Measurements from ENCODE around the gene EPB41L4B.

The EPB41L4B gene

DNA sequence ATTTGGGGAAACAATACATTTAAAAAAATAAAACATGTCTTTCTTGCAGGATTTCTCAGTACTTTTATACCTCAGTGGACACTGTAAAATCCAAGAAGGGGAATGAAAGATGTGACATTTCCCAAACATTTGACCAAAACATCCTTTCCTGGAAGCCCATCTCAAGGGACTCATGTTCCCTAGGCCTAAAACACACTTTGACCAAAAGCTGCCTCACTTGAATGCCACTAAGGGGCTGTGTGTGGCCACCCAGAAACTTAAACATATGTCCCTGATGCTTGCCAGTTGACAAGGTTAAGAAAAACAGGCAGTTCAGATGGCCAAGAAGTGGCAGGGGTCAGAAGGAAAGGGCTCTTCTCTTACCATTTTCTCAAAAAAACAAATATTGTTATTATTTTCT, 73.6 kb downstream of the EPB41L4B start:
- Histone ChIP-seq H3K4me3 (ENCODE audit: low read length) (no peak overlapping the region), H3K4me1 (ENCODE audit: low read length) (peaks cover 10% of the 10 kb centered on the region), H3K27ac (ENCODE audit: low read length) (no peak overlapping the region), H3K36me3 (replicated peaks; ENCODE audit: low read depth, low read length) (no peaks in the 10 kb centered on the region), H3K79me2 (ENCODE audit: low read length) (no peaks in the 10 kb centered on the region), H3K27me3 (ENCODE audit: low read depth, low read length) (no peaks in the 10 kb centered on the region), H2AFZ (ENCODE audit: low read depth, low read length) (no peak overlapping the region), H3K4me2 (ENCODE audit: low read length) (no peak overlapping the region), H3K9ac (ENCODE audit: low read length) (no peak overlapping the region), H4K20me1 (ENCODE audit: insufficient read depth, low read length) (no peaks in the 10 kb centered on the region), H3K9me3 (ENCODE audit: insufficient read depth, low read length) (no peaks in the 10 kb centered on the region)
- TF ChIP-seq EZH2phosphoT487 (IDR thresholded peaks at IDR 0.05; ENCODE audit: low read depth): no peak
- TF ChIP-seq, protein P1, sequence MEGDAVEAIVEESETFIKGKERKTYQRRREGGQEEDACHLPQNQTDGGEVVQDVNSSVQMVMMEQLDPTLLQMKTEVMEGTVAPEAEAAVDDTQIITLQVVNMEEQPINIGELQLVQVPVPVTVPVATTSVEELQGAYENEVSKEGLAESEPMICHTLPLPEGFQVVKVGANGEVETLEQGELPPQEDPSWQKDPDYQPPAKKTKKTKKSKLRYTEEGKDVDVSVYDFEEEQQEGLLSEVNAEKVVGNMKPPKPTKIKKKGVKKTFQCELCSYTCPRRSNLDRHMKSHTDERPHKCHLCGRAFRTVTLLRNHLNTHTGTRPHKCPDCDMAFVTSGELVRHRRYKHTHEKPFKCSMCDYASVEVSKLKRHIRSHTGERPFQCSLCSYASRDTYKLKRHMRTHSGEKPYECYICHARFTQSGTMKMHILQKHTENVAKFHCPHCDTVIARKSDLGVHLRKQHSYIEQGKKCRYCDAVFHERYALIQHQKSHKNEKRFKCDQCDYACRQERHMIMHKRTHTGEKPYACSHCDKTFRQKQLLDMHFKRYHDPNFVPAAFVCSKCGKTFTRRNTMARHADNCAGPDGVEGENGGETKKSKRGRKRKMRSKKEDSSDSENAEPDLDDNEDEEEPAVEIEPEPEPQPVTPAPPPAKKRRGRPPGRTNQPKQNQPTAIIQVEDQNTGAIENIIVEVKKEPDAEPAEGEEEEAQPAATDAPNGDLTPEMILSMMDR (IDR thresholded peaks at IDR 0.05; ENCODE audit: low read depth, low read length): no peak

DNA sequence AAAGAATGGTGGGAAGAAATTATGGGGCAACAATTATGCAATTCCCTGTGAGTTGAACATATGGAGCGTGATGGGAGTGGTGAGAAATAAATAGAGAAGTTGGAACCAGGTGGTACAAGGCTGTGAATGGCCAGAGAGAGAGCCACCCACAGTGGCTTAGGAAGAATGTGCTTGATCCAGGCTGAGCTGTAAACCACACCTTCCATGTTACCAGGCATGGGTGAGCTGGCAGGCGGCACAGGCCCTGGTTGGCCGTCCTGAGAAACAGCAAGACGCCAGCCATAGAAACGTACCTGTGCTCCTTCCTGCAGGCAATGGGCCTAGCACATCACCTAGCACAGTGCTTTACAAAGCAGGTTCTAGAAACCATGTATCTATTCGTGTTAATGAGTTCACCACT, 74.3 kb downstream of the EPB41L4B start:
- no peaks in the 10 kb centered on the region for H3K79me2 ChIP-seq (ENCODE audit: low read length)
- H3K27me3 ChIP-seq (ENCODE audit: low read depth, low read length): no peaks in the 10 kb centered on the region
- no peaks in the 10 kb centered on the region for H3K9me3 ChIP-seq (ENCODE audit: insufficient read depth, low read length)
- H3K9ac ChIP-seq (ENCODE audit: low read length): no peak overlapping the region
- no peaks in the 10 kb centered on the region for H4K20me1 ChIP-seq (ENCODE audit: insufficient read depth, low read length)
- no peak overlapping the region for H3K4me2 ChIP-seq (ENCODE audit: low read length)
- no peak overlapping the region for H3K27ac ChIP-seq (ENCODE audit: low read length)
- H3K36me3 ChIP-seq (replicated peaks; ENCODE audit: low read depth, low read length): peaks cover 2% of the 10 kb centered on the region
- no peak overlapping the region for H2AFZ ChIP-seq (ENCODE audit: low read depth, low read length)
- no peak overlapping the region for H3K4me3 ChIP-seq (ENCODE audit: low read length)
- TF ChIP-seq, protein P1 (IDR thresholded peaks at IDR 0.05; ENCODE audit: low read depth, low read length): no peak
- TF ChIP-seq EZH2phosphoT487 (IDR thresholded peaks at IDR 0.05; ENCODE audit: low read depth): no peak
- H3K4me1 ChIP-seq (ENCODE audit: low read length): peaks cover 10% of the 10 kb centered on the region

DNA sequence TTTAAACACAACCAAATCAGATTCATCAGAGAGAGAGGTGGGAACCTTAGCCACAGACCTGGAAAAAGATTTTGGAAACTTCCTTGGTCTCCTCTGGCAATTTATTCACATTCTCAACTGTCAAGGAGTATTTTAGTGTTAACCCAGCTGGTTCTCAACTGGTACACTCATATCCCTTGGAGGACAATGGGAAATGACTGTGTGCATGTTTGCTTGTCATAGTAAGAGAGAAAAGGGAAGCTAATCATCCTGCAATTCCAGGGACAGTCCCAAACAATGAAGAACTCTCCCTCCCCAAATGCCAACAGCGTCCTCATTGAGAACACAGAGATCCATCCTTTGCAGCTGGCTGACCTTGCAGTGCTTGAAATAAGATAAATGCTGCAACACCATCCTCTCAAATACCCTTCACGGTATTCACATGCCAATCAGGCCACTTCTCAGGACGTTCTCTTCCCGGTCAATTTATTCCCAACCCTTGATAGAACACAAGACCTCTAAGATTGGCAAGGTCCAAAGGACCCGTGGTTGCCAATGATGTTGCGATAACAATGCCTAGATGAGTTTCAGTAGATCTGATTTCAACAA, 75.5 kb downstream of the EPB41L4B start:
- Histone ChIP-seq H4K20me1 (ENCODE audit: insufficient read depth, low read length) (no peaks in the 10 kb centered on the region), H3K79me2 (ENCODE audit: low read length) (no peaks in the 10 kb centered on the region), H2AFZ (ENCODE audit: low read depth, low read length) (no peak overlapping the region), H3K36me3 (replicated peaks; ENCODE audit: low read depth, low read length) (peaks cover 8% of the 10 kb centered on the region), H3K4me3 (ENCODE audit: low read length) (no peak overlapping the region), H3K9ac (ENCODE audit: low read length) (no peak overlapping the region), H3K27ac (ENCODE audit: low read length) (no peak overlapping the region), H3K9me3 (ENCODE audit: insufficient read depth, low read length) (no peaks in the 10 kb centered on the region), H3K4me2 (ENCODE audit: low read length) (no peak overlapping the region), H3K4me1 (ENCODE audit: low read length) (peaks cover 10% of the 10 kb centered on the region), H3K27me3 (ENCODE audit: low read depth, low read length) (no peaks in the 10 kb centered on the region)
- TF ChIP-seq EZH2phosphoT487 (IDR thresholded peaks at IDR 0.05; ENCODE audit: low read depth): no peak
- TF ChIP-seq, protein P1 (IDR thresholded peaks at IDR 0.05; ENCODE audit: low read depth, low read length): no peak

DNA sequence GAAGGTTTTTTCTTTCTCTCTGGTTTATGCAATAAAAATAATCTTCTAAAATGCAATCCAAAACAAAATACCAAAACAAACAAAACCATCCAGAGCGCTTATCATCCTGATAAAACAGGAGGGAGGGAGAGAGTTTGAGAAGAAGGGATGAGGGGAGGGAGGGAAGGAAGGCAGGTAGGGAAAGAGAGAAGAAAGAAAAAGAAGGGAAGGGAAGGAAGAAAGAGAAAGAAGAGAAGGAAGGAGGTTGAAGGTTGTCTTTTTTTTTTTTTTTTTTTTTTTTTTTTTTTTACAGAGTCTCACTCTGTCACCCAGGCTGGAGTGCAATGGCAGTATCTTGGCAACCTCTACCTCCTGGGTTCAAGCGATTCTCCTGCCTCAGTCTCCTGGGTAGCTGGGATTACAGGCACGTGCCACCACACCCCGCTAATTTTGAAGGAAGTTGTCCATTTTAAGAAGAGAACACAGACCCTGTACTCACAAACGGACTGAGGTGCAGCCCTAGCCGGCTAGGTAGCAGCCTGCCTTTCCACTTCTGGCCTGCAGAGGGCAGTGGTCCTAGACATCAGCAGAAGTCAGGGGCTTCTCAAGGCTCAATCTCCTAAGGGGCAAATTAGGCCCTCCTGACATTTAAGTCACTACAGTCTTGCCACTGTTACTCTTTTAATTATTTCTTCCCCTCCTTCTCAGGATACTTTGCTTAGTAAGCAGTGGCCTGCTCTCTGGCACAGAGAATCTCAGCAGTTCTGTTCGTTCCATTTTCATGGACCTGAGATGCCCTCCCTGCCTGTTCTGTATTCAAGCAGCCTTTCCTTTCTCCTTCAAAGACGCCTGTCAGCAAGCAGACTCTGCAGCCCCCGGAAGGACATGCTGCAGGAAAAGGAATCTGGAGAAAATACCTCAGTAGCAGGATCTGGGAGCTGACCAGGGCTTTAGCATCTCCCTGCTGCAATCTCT, 76.4 kb downstream of the EPB41L4B start:
- TF ChIP-seq, protein P1 (IDR thresholded peaks at IDR 0.05; ENCODE audit: low read depth, low read length): peak; percentile 86
- TF ChIP-seq EZH2phosphoT487 (IDR thresholded peaks at IDR 0.05; ENCODE audit: low read depth): no peak
- Histone ChIP-seq H2AFZ (ENCODE audit: low read depth, low read length) (no peak overlapping the region), H3K9me3 (ENCODE audit: insufficient read depth, low read length) (no peaks in the 10 kb centered on the region), H3K4me1 (ENCODE audit: low read length) (peaks cover 10% of the 10 kb centered on the region), H4K20me1 (ENCODE audit: insufficient read depth, low read length) (no peaks in the 10 kb centered on the region), H3K27ac (ENCODE audit: low read length) (no peak overlapping the region), H3K9ac (ENCODE audit: low read length) (no peak overlapping the region), H3K4me2 (ENCODE audit: low read length) (peak overlapping the region; percentile 51), H3K27me3 (ENCODE audit: low read depth, low read length) (no peaks in the 10 kb centered on the region), H3K36me3 (replicated peaks; ENCODE audit: low read depth, low read length) (peaks cover 12% of the 10 kb centered on the region), H3K79me2 (ENCODE audit: low read length) (no peaks in the 10 kb centered on the region), H3K4me3 (ENCODE audit: low read length) (no peak overlapping the region)
